ENCODE results near the gene ASAP3. TPM values are rescaled to one million over a fixed set of nuclear protein-coding genes. Genes with fewer than 3 reads are reported as not detected.

ASAP3 gene
- total RNA-seq, 1 experiment from 2014 or later, result 17.9 TPM

DNA sequence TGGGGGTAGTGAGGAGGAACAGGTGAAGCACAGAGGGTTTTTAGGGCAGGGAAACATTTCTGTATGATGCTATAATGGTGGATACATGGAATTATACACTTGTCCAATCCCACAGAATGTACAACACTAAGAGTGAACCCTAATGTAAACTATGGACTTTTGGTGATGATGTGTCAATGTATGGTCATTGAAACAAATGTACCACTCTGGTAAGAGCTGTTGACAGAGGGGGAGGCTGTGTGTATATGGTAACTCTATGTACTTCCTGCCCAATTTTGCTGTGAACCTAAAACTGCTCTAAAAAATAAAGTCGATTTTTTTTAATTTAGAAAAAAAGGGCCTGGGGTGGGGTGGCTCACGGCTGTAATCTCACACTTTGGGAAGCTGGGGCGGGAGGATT lies 22.9 kb downstream of the ASAP3 start:
- no peaks in the 10 kb centered on the region for H3K9me3 ChIP-seq (ENCODE audit: control insufficient read depth, insufficient read depth, low read depth, low read length)
- intact Hi-C loops (cut with micrococcal nuclease; ENCODE audit: unreplicated experiment) (no loop called here), in situ Hi-C loops (cut with HindIII; ENCODE audit: low pct_unique_long_range_greater_than_20kb, low sequenced_read_pairs) (no loop called here)
- H3K4me3 ChIP-seq (ENCODE audit: low read depth in 2 of 2, low read length in 2 of 2), result no peak overlapping the region
- ChIA-PET POLR2A (no interaction called here), CTCF (no interaction called here)
- BruUV-seq (replicated peaks), result no TSS peak
- DNase-seq (ENCODE audit: low read depth, low spot score), result no peak
- TF ChIP-seq POLR2AphosphoS5 (IDR thresholded peaks at IDR 0.05; ENCODE audit: low read depth, low read length) (no peak), TCF7L2 (IDR thresholded peaks at IDR 0.05; ENCODE audit: low read depth, low read length) (no peak), SIN3A (IDR thresholded peaks at IDR 0.05; ENCODE audit: borderline replicate concordance, insufficient read depth, low read depth, low read length) (no peak)
- TF ChIP-seq, protein P1, sequence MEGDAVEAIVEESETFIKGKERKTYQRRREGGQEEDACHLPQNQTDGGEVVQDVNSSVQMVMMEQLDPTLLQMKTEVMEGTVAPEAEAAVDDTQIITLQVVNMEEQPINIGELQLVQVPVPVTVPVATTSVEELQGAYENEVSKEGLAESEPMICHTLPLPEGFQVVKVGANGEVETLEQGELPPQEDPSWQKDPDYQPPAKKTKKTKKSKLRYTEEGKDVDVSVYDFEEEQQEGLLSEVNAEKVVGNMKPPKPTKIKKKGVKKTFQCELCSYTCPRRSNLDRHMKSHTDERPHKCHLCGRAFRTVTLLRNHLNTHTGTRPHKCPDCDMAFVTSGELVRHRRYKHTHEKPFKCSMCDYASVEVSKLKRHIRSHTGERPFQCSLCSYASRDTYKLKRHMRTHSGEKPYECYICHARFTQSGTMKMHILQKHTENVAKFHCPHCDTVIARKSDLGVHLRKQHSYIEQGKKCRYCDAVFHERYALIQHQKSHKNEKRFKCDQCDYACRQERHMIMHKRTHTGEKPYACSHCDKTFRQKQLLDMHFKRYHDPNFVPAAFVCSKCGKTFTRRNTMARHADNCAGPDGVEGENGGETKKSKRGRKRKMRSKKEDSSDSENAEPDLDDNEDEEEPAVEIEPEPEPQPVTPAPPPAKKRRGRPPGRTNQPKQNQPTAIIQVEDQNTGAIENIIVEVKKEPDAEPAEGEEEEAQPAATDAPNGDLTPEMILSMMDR (IDR thresholded peaks at IDR 0.05), result no peak
- TF ChIP-seq, protein P2, sequence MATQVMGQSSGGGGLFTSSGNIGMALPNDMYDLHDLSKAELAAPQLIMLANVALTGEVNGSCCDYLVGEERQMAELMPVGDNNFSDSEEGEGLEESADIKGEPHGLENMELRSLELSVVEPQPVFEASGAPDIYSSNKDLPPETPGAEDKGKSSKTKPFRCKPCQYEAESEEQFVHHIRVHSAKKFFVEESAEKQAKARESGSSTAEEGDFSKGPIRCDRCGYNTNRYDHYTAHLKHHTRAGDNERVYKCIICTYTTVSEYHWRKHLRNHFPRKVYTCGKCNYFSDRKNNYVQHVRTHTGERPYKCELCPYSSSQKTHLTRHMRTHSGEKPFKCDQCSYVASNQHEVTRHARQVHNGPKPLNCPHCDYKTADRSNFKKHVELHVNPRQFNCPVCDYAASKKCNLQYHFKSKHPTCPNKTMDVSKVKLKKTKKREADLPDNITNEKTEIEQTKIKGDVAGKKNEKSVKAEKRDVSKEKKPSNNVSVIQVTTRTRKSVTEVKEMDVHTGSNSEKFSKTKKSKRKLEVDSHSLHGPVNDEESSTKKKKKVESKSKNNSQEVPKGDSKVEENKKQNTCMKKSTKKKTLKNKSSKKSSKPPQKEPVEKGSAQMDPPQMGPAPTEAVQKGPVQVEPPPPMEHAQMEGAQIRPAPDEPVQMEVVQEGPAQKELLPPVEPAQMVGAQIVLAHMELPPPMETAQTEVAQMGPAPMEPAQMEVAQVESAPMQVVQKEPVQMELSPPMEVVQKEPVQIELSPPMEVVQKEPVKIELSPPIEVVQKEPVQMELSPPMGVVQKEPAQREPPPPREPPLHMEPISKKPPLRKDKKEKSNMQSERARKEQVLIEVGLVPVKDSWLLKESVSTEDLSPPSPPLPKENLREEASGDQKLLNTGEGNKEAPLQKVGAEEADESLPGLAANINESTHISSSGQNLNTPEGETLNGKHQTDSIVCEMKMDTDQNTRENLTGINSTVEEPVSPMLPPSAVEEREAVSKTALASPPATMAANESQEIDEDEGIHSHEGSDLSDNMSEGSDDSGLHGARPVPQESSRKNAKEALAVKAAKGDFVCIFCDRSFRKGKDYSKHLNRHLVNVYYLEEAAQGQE (IDR thresholded peaks at IDR 0.05; ENCODE audit: insufficient read depth in 1 of 2, low read depth in 2 of 2, low read length in 1 of 2), result no peak
- H3K27me3 ChIP-seq (ENCODE audit: control insufficient read depth, insufficient read depth, low read length), result no peaks in the 10 kb centered on the region
- H3K36me3 ChIP-seq (ENCODE audit: control insufficient read depth, insufficient read depth, low read length), result no peaks in the 10 kb centered on the region
- no peak overlapping the region for H3K27ac ChIP-seq (ENCODE audit: low read length)
- no peak for ATAC-seq
- no peaks in the 10 kb centered on the region for H3K4me1 ChIP-seq (ENCODE audit: control insufficient read depth, insufficient read depth, low read length)

DNA sequence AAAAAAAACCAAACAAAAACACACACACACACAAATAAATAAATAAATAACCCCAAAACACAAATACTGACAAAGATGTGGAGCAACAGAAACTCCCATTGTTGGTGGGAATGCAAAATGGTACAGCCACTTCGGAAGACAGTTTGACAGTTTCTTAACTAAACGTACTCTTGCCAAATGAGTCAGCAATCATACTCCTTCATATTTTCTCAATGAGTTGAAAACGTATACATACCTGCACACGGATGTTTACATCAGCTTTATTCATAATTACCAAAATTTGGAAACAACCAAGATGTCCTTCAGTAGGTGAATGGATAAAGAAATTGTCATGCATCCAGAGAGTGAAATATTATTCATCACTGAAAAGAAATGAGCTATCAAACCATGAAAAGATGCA lies 23.5 kb downstream of the ASAP3 start:
- no peak overlapping the region for H3K27ac ChIP-seq (ENCODE audit: low read length)
- TF ChIP-seq SIN3A (IDR thresholded peaks at IDR 0.05; ENCODE audit: borderline replicate concordance, insufficient read depth, low read depth, low read length) (no peak), POLR2AphosphoS5 (IDR thresholded peaks at IDR 0.05; ENCODE audit: low read depth, low read length) (no peak), TCF7L2 (IDR thresholded peaks at IDR 0.05; ENCODE audit: low read depth, low read length) (no peak)
- TF ChIP-seq, protein P2 (IDR thresholded peaks at IDR 0.05; ENCODE audit: insufficient read depth in 1 of 2, low read depth in 2 of 2, low read length in 1 of 2), result no peak
- TF ChIP-seq, protein P1 (IDR thresholded peaks at IDR 0.05), result no peak
- intact Hi-C loops (cut with micrococcal nuclease; ENCODE audit: unreplicated experiment) (no loop called here), in situ Hi-C loops (cut with HindIII; ENCODE audit: low pct_unique_long_range_greater_than_20kb, low sequenced_read_pairs) (no loop called here)
- no peak overlapping the region for H3K4me3 ChIP-seq (ENCODE audit: low read depth in 2 of 2, low read length in 2 of 2)
- DNase-seq (ENCODE audit: low read depth, low spot score) (no peak), ATAC-seq (no peak)
- no peaks in the 10 kb centered on the region for H3K36me3 ChIP-seq (ENCODE audit: control insufficient read depth, insufficient read depth, low read length)
- no peaks in the 10 kb centered on the region for H3K27me3 ChIP-seq (ENCODE audit: control insufficient read depth, insufficient read depth, low read length)
- CTCF ChIA-PET, result interaction anchor here (0.5 kb wide), 1 partner anchor 533 kb away, joined by 7 read pairs; no protein-coding TSS in a partner anchor
- no peaks in the 10 kb centered on the region for H3K4me1 ChIP-seq (ENCODE audit: control insufficient read depth, insufficient read depth, low read length)
- POLR2A ChIA-PET, result interaction anchor here (0.6 kb wide), 1 partner anchor 197 kb away, joined by 4 read pairs; no protein-coding TSS in a partner anchor
- H3K9me3 ChIP-seq (ENCODE audit: control insufficient read depth, insufficient read depth, low read depth, low read length), result no peaks in the 10 kb centered on the region
- BruUV-seq (replicated peaks), result no TSS peak

Data from Panc1 (cell line).